Measurements from ENCODE around the gene UBE2D1. TPM values are rescaled to one million over a fixed set of nuclear protein-coding genes. Genes with fewer than 3 reads are reported as not detected.

The UBE2D1 gene
- total RNA-seq: 10 to 100 TPM in 4 of 6 donors, 1 to 10 TPM in 2; 2.1 to 28.6 (median 16.4) TPM

- Histone ChIP-seq H3K9me3 (no peaks in the 10 kb centered on the region), H3K4me1 (peaks cover 4 to 30% (median 17%) of the 10 kb centered on the region in 4 donors), H3K4me3 (peak within 1 kb of the TSS; percentile 66 to 97 (median 92)), H3K27ac (peak within 1 kb of the TSS; percentile 81 to 94 (median 90)), H3K36me3 (no peaks in the 10 kb centered on the region), H3K27me3 (no peaks in the 10 kb centered on the region)
- ATAC-seq (ENCODE audit: low FRiP score in 2 of 2): peak; percentile 96 to 99
- 0% methylated on average over 6 to 38 of the region's 49 CpGs for WGBS, 2 donors
- peak; percentile 95 to 99 for DNase-seq
- no peak for TF ChIP-seq EP300 (IDR thresholded peaks at IDR 0.05)
- peak; percentile 90 to 98 for TF ChIP-seq POLR2AphosphoS5 (IDR thresholded peaks at IDR 0.05)
- peak; percentile 12 to 47 (median 27) for TF ChIP-seq CTCF (IDR thresholded peaks at IDR 0.05)
- TF ChIP-seq POLR2A (IDR thresholded peaks at IDR 0.05): peak in 3 of 4 donors; percentile 59 to 93 (median 91)
These were observed at the start of gene UBE2D1 for GRCh38 chr10:58334817-58335305. Gene UBE2D1 (plus strand): TSS chr10:58335006. CDS start chr10:58335202, 196 bp downstream.

DNA sequence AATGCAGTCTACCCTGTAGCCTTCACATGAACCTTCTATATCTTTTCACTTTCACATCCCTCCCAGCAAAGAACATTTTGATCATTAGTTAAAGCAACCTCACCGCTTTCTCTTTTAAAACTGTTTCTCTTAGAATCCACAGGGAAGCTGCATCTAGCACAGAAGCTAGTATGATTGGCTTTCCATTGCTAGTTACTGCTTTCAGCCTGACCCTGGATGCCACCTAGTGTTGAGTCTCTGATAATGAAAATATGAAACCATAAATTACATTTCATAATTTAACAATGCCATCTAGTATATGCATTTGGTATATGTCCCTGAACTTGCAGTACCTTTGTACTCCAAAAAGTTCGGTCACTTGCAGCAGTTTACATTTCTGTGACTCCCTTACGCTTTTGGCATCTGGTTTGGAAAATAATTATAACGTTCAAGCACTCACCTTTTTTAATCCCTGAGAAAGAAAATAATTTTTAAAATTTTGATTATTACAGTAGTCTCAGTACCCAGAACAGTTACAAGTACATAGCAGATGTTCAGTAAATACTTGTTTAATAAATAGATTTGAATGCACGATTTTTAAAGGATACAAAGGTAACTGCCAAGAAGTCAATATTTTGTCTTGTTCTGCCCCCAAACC, 43.1 kb upstream of the UBE2D1 start:
- Histone ChIP-seq H3K36me3 (no peaks in the 10 kb centered on the region), H3K9me3 (no peaks in the 10 kb centered on the region), H3K4me1 (no peaks in the 10 kb centered on the region), H3K27ac (no peak overlapping the region), H3K4me3 (no peak overlapping the region), H3K27me3 (no peaks in the 10 kb centered on the region)
- TF ChIP-seq CTCF (IDR thresholded peaks at IDR 0.05) (peak; percentile 20 to 81 (median 77)), POLR2AphosphoS5 (IDR thresholded peaks at IDR 0.05) (no peak)
- WGBS, 2 donors: 63 to 70% methylated on average over 5 of the region's 5 CpGs
- DNase-seq (peak in 1 of 2 donors; percentile 30), ATAC-seq (ENCODE audit: low FRiP score in 2 of 2) (peak; percentile 70 to 86)

GRCh38 chr10:58293989-58294388, 40.8 kb upstream of the UBE2D1 start:
- Histone ChIP-seq H3K36me3 (no peaks in the 10 kb centered on the region), H3K27ac (no peak overlapping the region), H3K9me3 (no peaks in the 10 kb centered on the region), H3K27me3 (no peaks in the 10 kb centered on the region), H3K4me1 (no peaks in the 10 kb centered on the region), H3K4me3 (no peak overlapping the region)
- no peak for DNase-seq
- ATAC-seq (ENCODE audit: low FRiP score in 2 of 2): no peak
- TF ChIP-seq POLR2A (IDR thresholded peaks at IDR 0.05): no peak
- no peak for TF ChIP-seq EP300 (IDR thresholded peaks at IDR 0.05)
- TF ChIP-seq POLR2AphosphoS5 (IDR thresholded peaks at IDR 0.05): no peak
- no peak for TF ChIP-seq CTCF (IDR thresholded peaks at IDR 0.05)
- 76 to 84% methylated on average over 5 of the region's 5 CpGs for WGBS, 2 donors

DNA sequence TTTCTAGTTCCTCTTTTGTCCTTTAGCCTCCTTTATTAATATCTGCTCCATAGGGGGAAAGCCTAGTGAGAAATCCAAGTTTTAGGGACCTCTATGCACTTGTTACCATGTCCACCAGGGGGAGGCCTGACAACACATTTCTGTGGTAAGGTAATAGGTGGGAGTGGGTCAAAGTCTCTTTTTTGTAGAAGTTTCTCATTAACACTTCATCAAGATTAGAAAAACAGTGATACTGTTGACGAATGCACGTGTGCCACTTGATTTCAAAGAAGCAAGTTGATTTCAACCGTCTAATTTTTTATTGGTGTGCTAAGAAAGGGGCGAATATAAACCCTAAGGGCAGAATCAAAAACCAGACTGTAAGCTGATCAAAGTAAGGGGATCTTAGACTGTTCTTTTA, 35.2 kb upstream of the UBE2D1 start:
- H3K27ac ChIP-seq: no peak overlapping the region
- peak in 1 of 2 donors; percentile 61 for DNase-seq
- peak; percentile 77 to 88 for ATAC-seq (ENCODE audit: low FRiP score in 2 of 2)
- H3K4me1 ChIP-seq: no peaks in the 10 kb centered on the region
- WGBS, 2 donors: 16 to 17% methylated on average over 4 of the region's 4 CpGs
- H3K9me3 ChIP-seq: no peaks in the 10 kb centered on the region
- no peaks in the 10 kb centered on the region for H3K36me3 ChIP-seq
- H3K27me3 ChIP-seq: no peaks in the 10 kb centered on the region
- H3K4me3 ChIP-seq: no peak overlapping the region
- TF ChIP-seq POLR2AphosphoS5 (IDR thresholded peaks at IDR 0.05) (no peak), CTCF (IDR thresholded peaks at IDR 0.05) (peak; percentile 55 to 77 (median 70))

GRCh38 chr10:58300676-58301075, 34.1 kb upstream of the UBE2D1 start:
- Histone ChIP-seq H3K9me3 (no peaks in the 10 kb centered on the region), H3K27me3 (no peaks in the 10 kb centered on the region), H3K4me3 (no peak overlapping the region), H3K27ac (no peak overlapping the region), H3K4me1 (no peaks in the 10 kb centered on the region), H3K36me3 (no peaks in the 10 kb centered on the region)
- no peak for ATAC-seq (ENCODE audit: low FRiP score in 2 of 2)
- DNase-seq: no peak
- TF ChIP-seq POLR2AphosphoS5 (IDR thresholded peaks at IDR 0.05) (no peak), POLR2A (IDR thresholded peaks at IDR 0.05) (no peak), CTCF (IDR thresholded peaks at IDR 0.05) (no peak), EP300 (IDR thresholded peaks at IDR 0.05) (no peak)

Measured in upper lobe of left lung (tissue), 6 donors.